Skeletal muscle cell (primary cell): ENCODE measurements around the gene SDC1.

Source experiments
- DNase-seq: peaks from one replicate; pipeline ENCODE4 v3.0.0-alpha.2; 2010; ENCODE audit warnings: low read depth
- H3K4me3 ChIP-seq: 2 replicates; pipeline ENCODE4 v1.5.1; 2011; ENCODE audit warnings: low read depth, mild to moderate bottlenecking, control low read depth, low read length, moderate library complexity

SDC1 gene

DNA sequence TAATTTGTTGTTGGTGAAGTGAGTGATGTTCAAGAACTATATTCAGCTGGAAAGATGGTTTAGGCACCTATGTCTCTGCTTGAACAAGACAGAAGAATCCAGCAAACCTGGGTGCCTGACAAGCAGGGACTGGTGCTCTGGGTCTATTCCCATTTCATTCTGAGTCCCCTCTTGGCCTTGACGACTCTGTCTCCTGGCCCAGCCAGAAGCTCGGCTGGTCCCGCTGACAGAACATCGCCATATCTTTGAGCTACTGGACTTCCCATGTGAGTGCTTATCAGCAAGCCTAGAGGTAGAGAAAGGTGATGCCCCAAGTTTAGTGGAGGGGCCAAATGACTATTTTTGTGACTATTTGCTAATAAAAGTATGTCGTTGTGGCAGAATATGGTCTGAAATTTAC, 48.2 kb downstream of the SDC1 start:
- no peak for DNase-seq
- no peak overlapping the region for H3K4me3 ChIP-seq

DNA sequence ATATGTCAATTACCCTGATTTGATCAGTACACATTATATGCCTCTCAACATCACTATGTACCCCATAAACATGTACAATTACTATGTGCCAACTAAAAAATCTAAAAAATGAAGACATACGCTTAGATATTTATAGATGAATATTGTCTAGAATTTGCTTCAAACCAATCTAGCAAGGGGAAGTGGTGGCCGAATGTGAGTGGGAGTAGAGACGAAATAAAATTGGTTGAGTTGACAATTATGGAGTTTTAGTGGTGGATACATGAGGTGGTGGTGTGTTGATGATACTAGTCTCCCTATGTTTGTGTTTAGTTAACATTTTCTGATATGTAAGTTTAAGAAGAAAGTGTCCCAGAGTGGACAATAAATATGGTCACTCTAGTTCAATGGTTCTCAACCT, 49.0 kb downstream of the SDC1 start:
- DNase-seq: no peak
- no peak overlapping the region for H3K4me3 ChIP-seq

DNA sequence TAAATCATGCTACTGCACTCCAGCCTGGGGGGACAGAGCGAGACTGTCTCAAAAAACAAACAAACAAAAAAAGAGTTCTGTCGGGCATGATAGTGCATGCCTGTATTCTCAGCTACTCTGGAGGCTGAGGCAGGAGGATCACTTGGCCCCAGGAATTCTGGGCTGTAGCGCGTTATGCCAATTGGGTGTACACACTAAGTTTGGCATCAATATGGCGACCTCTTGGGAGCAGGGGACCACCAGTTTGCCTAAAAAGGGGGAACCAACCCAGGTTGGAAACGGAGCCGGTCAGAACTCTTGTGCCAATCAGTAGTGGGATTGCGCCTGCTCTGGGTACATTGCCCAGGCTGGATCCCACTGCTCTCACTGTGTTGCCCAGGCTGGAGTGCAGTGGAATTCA, 49.7 kb downstream of the SDC1 start:
- no peak overlapping the region for H3K4me3 ChIP-seq
- no peak for DNase-seq

DNA sequence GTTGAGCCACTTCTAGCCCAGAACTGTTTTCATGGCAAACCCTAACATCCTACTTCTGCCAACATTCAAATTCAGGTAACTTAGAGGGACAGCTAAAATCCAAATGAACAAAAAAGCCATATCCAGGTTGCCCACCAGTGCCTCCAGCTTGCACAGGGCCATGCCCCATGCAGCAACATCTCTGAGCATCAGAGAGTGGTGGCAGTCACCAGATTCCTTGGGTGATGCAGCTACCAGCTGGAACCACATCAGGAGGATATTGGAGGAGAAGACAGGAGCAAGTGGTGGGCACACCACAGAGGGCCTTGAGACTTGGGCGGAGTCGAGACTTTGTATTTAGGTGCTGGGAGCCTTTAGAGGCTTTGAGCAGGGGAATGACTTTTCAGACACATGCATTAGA, 50.5 kb downstream of the SDC1 start:
- H3K4me3 ChIP-seq: no peak overlapping the region
- DNase-seq: no peak

- DNase-seq: no peak
- H3K4me3 ChIP-seq: no peak overlapping the region
Measured at GRCh38 chr2:20173496-20174402, 51.2 kb downstream of the SDC1 start.

GRCh38 chr2:20173064-20173463, 51.9 kb downstream of the SDC1 start:
- DNase-seq: no peak
- H3K4me3 ChIP-seq: no peak overlapping the region

DNA sequence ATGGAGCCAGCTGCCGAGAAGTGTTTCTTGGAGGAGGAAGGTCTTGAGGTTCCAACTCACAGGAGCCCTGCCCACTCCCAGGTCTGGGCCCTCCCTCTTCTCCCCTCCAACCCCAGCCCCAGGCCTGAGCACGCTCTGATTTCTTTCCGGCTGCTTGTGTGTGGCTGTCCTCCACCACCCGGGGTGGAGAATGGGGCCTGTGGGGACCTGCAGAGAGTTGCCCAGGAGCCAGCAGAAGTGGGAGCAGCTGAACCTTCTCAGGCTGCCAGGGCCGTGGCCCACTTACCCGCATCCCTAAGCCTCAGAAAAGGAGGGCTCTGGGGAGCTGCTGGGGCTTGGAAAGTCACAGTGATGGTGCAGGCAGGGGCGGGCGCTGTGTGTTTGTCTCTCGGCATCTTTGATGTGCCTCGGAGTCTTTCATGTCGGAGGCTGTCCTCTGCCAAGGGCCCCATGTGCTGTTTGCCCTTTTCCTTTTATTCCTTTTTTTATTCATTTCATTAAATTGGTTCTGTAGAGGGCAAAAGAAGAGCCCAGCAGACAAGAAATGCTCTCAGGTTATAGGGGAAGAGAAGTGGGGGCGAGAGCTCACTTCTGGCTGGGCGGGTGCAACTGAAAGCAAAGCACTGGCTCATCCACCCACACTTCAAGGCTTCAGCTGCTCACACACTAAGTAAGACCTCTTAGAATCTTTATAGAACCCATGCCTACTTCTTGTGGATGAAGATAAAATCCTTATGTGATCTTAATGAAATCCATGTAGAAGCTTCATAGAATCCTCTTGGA, 52.5 kb downstream of the SDC1 start:
- DNase-seq: no peak
- no peak overlapping the region for H3K4me3 ChIP-seq

DNA sequence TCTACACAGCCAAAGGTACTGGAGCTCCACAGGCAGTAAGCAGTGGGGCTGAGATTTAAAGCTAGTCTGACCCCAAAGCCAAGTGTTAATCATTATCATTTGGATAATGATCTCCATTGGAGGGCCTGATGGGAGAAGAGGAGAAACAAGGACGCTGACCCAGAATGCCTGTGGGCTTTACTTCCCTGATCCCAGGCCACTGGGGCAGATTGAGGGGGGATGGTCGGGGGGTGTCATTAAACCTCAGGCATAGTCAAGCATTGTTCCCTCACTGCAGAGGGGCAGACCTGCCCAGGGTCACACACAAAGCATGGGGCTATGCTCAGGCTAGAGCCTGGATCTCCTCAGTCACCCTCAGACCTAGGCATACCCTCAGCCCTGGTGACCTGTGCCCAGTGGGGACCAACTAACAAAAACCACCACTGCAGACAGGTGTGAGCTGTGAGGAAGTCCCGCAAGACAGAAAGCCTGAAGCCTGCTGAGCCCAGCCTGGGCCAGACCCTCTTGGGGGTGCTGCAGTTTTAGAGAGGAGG, 53.4 kb downstream of the SDC1 start:
- no peak overlapping the region for H3K4me3 ChIP-seq
- DNase-seq: no peak

- no peak overlapping the region for H3K4me3 ChIP-seq
- DNase-seq: no peak
Measured at GRCh38 chr2:20170704-20171250, 54.2 kb downstream of the SDC1 start.

DNA sequence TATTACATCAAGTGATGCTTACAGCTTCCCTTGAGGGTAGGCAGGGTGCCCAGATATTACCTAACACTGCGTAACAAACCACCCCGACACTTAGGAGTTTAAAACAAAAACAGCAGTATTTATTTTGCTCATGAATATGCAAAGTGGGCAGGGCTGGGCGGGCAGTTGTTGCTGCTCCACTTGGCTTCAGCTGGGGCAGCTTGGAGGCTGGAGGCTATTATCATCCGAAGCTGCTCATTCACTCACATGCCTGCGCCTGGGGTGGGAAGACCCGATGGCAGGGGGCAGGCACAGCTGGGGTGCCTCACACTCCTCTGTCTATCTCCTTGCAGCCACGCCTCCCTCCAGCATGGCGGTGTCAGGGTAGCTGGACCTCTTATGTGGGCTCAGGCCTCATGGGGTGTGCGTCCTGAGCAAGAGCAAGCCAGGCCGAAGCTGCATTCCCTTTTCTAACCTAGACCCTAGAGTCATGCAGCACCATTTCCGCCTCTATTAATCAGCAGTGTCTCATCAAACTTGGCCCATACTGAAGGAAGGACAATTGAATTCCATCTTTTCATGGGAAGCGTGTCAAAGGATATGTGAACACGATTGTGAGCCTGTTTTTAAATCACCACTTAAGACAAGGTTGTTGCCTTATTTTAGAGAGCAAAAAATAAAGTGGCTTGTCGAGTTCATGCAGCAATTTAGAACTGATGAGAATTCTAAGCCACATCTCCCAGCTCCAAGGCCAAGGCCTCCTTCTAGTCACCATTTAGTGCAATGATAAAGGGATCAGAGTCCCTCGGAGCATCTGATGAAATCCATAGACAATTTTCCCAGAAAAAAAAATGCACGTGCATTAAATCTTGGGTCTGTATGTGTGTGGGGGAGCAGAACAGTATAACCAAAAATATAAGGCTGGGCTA, 54.9 kb downstream of the SDC1 start:
- DNase-seq: no peak
- no peak overlapping the region for H3K4me3 ChIP-seq

- H3K4me3 ChIP-seq: no peak overlapping the region
- no peak for DNase-seq
Measured at GRCh38 chr2:20168727-20169696, 55.9 kb downstream of the SDC1 start.

DNA sequence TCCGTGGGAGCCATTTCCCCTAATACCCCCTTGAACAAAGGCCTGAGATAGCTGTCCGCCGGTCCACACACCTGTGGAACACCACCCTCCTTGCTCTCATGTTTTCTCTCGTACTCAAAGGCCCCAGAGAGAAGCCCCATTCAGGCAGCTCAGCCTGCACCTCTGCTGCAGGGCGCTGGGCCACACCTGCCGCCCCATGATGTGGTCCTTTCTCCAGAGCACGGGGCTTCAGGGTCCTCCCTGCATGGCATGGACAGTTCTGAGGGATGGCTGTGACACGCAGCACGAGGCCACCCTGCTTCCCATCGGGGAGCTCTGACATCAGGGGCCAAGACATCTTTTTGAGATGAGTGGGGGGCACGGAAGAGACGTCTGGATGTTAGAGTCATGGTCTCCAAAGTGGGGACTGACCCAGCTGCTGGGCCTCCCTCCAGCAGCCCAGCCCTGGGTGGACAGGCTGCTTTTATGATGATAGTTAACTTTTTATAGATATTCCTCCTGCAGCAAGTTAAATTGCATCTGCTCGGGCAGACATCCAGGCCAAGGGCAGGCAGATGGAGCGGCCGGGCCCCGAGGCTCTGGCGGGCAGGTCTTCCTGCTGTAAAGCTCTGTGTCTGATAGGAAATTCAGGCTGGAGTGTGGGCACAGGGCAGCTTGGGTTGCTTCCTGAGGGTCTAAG, 56.7 kb downstream of the SDC1 start:
- no peak for DNase-seq
- H3K4me3 ChIP-seq: no peak overlapping the region

DNA sequence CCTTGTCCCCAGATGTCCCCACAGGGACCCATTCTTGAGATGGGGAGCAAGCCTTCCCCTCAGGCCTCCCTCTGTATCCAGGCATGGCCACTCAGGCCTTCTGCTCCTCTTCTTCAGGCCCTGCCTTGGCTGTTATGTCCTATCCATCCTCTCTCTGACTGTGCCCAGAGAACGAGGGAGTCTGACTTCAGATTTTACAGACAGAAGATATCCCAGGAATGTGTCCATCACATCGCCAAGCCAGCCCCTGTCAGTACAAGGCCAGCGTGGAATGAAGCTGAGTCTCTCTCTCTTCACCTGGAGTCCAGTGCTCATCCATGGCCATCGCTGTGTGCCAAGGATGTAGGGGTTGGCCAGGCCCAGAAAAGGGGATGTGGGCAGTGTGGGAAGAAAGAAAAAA, 57.6 kb downstream of the SDC1 start:
- DNase-seq: no peak
- H3K4me3 ChIP-seq: no peak overlapping the region

- H3K4me3 ChIP-seq: no peak overlapping the region
- DNase-seq: no peak
Measured at GRCh38 chr2:20165677-20166509, 59.0 kb downstream of the SDC1 start.

DNA sequence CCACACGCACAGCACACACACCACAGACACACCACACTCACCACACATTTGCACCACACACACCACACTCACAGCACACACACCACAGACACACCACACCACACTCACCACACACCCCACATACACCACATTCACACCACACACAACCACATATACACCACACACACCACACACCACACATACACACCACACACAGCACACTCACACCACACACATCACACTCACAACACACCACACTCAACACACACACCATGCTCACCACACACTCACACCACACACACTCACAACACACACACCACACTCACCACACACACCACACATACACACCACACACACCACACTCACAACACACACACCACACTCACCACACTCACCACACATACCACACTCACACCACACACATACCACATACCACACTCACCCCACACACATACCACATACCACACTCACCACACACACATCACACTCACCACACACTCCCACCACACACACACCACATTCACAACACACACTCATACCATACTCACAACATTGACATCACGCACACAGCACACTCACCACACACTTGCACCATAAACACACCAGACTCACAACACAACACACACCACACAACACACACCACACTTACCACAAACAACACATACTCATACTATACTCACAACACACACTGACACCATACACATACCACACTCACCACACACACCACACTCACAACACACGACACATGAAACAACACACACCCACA, 60.0 kb downstream of the SDC1 start:
- H3K4me3 ChIP-seq: no peak overlapping the region
- DNase-seq: no peak

GRCh38 chr2:20164061-20164733, 60.7 kb downstream of the SDC1 start:
- DNase-seq: no peak
- H3K4me3 ChIP-seq: no peak overlapping the region
